Right lobe of liver (tissue), 4 donors: Measurements from ENCODE around the gene PADI4.

Experiments
- CTCF ChIP-seq, 4 donors: fragments of 200-600 bp in 3 of 4; fragments of 450-650 bp in 1 of 4; IDR thresholded peaks; one replicate each; pipeline versions ENCODE4 v1.5.1 to v1.8.0; 2016 to 2022; ENCODE audit warnings: antibody characterized with exemption in 4 of 4, mild to moderate bottlenecking in 2 of 4
- POLR2A ChIP-seq: fragments of 450-650 bp; IDR thresholded peaks from one replicate; pipeline ENCODE4 v1.6.1; 2017; ENCODE audit warnings: antibody characterized with exemption, mild to moderate bottlenecking
- donor health status: DM: no; HTN: no; CAD: no.
- donor health status: DM: no; HTN: no; CAD: no.
- donor health status: DM: no; HTN: yes; CAD: no.

- TF ChIP-seq CTCF (IDR thresholded peaks at IDR 0.05) (no peak), POLR2A (no peak)
Observed at GRCh38 chr1:17304151-17304825, 3.7 kb upstream of the PADI4 start.
